Stimulated activated naive CD4-positive, alpha-beta T cell treated with Interleukin-2 at 50 U/mL for 16 hours (primary cell): Measurements from ENCODE around the gene LENG8.
"Not testable (repeated sequence)": the region's sequence is repeated elsewhere in the genome, so short reads cannot be mapped to it uniquely, and the experiment has no call there.

Source experiments
- DNase-seq: peaks from one replicate; lab custom pipeline; 2025; lab: John Stamatoyannopoulos, UW

Gene LENG8

GRCh38 chr19:54461613-54462012 is 12.6 kb downstream of the LENG8 start:
- no peak for DNase-seq

- DNase-seq: no peak
Measured at GRCh38 chr19:54462047-54462654, 13.2 kb downstream of the LENG8 start.

DNA sequence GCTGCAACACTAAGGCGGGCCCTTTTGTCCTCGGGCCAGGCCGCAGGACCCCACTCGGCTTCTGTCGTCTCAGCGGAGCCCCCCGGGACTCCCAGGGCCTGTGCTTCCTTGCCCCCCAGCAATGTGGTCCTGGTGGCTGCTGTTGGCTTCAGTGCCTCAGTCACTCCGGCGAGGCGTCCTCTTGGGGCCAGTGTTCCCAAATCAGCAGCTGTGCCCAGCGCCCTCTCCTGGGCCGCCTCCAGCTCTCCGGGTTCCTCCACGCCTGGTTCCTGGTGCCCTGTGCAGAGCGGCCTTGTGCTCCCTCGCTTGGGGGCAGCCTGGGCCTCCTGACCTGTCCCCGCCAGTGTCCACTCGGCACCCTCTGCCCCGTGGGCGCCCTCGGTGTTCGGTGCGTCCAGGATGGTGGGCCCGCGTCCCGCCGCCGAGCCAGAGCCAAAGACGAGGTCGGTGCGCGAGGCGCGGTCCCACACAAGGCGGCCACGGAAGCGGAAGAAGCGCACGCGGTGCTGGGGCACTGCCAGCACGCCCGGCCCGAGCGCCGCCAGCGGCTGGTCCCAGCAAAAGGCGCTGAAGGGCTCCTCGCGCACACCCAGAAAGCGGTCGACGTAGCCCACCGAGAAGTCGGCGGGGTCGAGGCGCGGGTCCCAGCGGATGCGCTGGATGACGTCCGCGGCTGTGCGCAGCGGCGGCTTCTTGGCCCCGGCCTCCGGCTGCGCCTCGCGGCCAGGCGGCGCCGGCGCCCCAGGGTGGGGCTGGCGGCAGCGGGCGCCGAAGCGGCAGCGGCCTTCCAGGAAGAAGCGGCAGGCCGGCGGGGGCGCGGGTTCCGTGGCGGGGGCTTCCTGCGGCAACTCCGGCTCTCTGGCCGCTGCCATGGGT is 13.9 kb downstream of the LENG8 start:
- peak; percentile 52 for DNase-seq

DNA sequence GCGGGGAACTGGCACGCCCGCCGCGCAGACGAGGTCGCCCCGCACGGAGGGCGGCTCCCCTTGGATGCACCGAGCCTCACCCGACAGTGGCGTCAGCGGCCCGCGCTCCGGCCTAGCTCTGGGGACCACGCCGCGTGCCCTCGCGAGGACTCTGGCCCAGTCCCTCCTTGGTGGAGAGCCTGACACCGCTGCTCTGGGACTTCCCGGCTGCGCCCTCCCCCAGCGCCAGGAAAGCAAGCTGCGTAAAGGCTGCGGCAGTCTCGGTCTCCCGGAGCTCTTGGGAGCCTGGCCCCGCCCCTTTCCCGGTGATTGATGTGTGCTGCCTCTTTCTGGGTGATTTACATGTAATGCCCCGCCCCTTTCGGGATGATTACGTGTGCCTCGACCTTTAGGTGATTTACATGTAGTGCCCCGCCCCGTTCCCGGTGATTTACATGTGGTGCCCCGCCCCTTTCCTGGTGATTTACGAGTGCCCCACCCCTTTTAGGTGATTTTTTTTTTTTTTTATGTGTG is 14.6 kb downstream of the LENG8 start, which contains the start of gene LENG9:
LENG9 (minus strand) TSS at position 248 of the 513 bp plus-strand sequence. CDS start 252 bp downstream, outside the sequence.
- DNase-seq: peak; percentile 93

GRCh38 chr19:54464044-54464629 is 15.1 kb downstream of the LENG8 start:
- peak; percentile 93 for DNase-seq

GRCh38 chr19:54464630-54465425 is 15.8 kb downstream of the LENG8 start:
- peak; percentile 77 for DNase-seq

DNA sequence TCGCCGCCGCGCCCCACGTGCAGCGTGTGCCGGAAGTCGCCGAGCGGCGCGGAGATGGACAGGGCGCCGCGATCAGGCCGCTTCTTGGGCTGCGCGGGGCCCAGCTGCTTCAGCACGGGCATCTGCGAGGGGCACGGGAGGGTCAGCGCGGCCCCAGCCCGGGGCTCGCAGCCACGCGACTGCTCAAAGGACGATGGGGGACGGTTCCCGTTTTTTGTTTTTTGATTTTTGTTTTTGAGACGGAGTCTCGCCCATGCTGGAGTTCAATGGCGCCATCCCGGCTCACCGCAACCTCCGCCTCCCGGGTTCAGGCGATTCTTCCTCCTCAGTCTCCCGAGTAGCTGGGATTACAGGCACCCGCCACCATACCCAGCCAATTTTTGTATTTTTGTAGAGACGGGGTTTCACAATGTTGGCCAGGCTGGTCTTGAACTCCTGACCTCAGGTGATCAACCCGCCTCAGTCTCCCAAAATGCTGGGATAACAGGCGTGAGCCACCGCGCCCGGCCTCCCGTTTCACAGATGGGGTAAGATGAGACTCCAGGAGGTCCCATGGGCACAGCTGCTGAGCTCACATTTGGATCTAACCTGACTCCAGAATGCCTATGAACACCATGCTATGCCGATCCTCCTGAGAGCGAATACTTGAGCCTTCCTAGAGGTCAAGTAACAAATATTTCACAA is 16.6 kb downstream of the LENG8 start:
- no peak for DNase-seq

DNA sequence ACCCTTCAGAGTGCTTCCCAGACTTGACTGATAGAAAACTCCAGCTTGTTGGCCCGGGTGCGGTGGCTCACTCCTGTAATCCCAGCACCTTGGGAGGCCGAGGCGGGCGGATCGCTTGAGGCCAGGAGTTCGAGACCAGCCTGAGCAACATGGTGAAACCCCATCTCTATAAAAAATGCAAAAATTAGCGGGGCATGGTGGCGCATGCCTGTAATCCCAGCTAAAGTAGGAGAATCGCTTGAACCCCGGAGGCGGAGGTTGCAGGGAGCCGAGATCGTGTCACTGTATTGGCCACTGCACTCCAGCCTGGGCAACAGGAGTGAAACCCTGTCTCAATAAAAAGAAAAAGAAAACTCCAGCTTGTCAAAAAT is 17.1 kb downstream of the LENG8 start:
- not testable (repeated sequence) for DNase-seq

DNA sequence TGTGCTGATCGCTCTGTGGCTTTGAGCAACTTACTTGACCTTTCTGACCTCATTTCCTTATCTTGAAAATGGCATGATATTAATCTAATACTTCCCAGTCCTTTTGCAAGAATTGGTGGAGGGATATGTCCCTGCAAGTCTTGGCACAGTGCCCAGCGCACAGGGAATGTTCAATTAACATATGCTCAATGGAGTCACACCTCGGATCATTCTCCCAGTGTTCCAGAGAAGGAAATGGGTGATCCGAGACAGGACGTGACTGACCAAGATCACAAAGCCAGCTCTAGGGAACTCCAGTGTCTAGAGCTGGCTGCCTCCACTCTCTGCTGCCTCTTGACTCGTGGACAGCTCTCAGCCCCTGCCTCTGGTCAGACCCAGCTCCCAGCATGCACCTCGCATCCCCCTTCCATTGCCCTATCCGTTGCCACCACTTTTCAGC is 20.5 kb downstream of the LENG8 start:
- DNase-seq: no peak

DNA sequence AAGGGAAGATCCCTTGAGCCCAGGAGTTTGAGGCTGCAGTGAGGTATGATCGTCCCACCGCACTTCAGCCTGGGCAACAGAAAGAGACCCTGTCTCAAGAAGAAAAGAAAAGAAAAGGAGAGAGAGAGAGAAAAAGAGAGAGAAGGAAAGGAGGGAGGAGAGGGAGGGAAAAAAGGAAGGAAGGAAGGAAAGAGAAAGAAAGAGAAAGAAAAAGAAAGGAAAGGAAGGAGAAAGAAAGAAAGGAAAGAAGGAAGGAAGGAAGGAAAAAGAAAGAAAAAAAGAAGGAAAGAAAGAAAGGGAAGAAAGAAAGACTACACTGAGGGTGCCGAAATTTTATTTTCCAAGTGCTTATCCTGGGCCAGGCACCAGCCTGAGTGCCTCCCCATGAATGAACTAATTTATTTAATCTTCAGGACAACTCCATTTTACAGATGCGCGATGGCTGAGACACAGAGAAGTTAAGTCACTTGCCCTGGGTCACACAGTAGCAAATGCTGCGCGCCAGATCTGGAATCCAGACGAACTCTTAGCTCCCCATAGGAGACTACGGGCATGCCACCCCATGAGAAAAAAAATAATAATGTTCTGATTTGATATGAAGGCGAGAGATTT is 21.4 kb downstream of the LENG8 start:
- no peak for DNase-seq

DNA sequence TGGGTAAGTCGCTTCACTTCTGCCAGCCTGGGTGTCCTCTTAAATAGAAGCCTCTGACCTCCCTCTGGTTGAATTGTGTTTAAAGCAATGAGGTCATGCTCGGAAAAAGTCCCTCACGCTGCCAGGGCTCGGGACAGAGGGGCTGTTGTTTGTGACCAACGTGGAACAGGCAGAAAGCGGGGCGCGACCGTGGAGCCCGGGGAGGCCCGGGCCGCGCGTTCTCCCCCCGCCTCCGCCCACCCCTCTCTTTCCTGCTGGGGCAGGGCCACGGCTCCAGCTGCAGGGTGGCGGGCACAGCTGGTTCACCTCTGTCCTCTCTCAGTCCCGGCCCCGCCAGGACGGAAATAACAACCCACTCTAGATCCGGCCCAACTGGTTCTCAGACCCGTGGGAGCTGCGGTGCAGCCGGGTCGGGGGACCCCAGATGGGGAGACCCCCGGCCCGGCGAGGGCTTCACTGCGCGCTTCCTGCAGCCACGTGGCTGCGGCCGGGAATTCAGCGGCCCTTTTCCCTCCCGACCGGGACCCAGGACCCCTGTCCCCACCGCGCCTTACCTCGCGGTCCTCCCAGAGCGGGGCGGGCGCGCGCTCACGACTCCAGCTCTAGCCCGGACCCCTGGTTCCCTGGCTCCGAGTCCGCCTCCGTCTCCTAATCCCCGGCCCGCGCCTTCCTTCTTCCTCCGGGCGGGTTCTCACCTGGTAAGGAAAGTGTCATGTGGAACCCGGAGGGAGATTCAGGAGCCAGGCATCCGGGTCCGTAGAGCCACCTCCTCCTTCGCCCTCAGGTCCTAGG is 22.2 kb downstream of the LENG8 start:
- DNase-seq: no peak

GRCh38 chr19:54473071-54473891 is 24.3 kb downstream of the LENG8 start, which contains the start of gene CDC42EP5:
Gene CDC42EP5, minus strand, starts transcription at chr19:54473296. Its CDS starts 7,749 bp downstream, at chr19:54465547.
- DNase-seq: no peak

DNA sequence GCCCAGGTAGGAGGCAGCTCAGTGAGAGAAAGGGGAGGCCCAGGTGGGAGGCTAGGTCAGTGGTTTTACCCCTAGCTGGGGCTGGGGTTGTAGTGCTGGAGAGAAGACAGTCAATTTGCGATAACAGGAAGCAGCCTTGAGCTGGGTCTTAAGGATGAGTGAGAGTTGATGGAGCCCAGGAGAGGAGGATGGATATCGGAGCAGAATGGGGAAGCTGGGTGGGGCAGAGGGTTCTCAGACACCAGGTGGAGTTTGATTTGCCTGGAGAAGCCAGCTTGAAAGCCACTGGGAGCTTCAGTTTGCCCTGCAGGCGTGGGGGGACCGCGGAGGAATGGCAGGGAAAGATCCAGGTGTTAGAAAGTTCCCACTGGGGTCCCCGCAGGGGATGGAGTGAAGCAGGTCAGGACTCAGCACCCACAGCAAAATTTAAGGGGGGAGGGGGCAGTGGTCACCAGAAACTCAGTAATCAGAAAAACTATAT is 24.9 kb downstream of the LENG8 start:
- no peak for DNase-seq

DNA sequence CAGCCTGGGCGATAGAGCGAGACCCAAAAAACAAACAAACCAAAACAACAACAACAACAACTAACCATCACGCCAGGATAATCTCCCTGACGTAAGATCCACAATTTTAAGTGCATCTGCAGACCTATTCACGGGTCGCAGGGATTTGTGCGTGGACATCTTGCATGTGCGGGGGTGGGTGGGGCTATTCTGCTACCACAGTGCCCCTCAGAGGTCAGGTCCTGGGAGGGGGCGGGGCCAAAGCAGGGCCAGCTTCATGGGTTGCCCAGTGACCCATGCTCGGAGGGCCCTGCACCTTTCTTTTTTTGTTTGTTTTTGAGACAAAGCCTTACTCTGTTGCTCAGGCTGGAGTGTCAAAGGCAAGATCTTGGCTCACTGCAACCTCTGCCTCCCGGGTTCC is 26.7 kb downstream of the LENG8 start:
- DNase-seq: no peak

DNA sequence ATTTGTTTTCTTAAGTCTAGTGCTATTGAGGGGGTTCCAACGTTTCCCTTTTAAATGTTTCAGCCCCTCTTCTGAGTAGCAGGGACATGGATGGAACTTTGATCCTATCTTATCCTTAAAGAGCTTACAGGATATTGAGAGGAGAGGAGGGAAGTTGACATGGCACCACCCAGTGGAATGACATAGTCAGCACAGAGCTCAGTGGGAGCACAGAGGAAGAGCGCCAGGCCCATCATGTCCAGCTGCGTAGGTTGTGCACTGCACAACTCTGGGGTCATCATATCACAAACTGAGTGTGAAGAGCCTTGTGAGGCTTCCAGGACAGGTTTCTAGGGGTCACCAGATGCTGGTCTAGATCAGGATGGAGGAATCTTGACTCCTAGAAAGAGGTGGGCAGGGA is 28.7 kb downstream of the LENG8 start:
- DNase-seq: no peak

DNA sequence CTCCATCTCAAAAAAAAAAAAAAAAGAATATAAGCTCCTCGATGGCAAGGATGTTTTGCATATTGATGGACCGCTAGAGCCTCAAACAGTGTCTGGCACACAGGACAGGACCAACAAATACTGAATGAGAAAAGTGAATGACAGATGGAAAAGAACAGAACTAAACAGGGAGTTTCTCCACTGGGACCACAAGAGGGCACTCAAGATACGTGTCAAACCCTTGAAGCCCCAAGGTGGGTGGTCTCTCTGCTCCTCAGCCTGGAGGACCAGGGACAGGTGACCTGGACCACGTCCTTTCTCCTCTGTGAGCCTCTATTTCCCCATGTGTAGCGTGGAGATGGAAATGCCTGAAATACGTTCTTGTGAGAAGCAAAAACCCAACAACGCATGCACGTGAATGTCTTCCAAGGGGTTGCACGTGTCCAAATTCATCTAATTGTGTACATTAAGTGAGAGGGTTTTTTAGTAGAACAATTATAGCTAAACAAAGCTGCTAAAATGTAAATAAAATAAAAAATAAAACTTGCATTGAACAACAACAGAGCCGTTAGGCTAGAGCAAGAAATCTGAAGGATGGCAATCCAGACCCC is 29.8 kb downstream of the LENG8 start:
- DNase-seq: no peak

GRCh38 chr19:54480051-54480450 is 31.1 kb downstream of the LENG8 start:
- no peak for DNase-seq

DNA sequence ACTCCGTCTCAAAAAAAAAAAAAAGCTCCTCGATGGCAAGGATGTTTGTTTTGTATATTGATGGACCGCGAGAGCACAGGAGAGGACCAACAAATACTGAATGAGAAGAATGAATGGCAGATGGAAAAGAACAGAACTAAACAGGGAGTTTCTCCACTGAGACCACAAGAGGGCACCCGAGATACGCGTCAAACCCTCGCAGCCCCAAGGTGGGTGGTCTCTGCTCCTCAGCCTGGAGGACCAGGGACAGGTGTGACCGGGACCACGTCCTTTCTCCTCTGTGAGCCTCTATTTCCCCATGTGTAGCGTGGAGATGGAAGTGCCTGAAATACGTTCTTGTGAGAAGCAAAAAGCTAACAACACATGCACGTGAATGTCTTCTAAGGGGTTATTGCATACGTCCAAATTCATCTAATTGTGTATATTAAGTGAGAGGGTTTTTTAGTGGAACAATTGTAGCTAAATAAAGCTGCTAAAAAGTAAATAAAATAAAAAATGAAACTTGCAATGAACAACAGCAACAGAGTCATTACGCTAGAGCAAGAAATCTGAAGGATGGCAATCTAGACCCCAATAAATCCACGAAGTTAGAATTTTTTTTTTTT is 32.4 kb downstream of the LENG8 start:
- no peak for DNase-seq
